Activated CD4-positive, alpha-beta memory T cell treated with anti-CD3 and anti-CD28 coated beads, Interleukin-2, amount 10 ng/mL, durations not matched to agents 7 days and 5 days (primary cell): ENCODE data around the gene SLC6A8. TPM values are rescaled to one million over a fixed set of nuclear protein-coding genes. Genes with fewer than 3 reads are reported as not detected.
"Not testable (repeated sequence)": the region's sequence is repeated elsewhere in the genome, so short reads cannot be mapped to it uniquely, and the experiment has no call there.

ENCODE experiments used
- CTCF ChIA-PET: fragments of 350-600 bp; sonication (Branson Sonifier 250); formaldehyde crosslinking; loops from one replicate; lab custom pipeline; 2021; ENCODE audit warnings: antibody characterized with exemption, inconsistent platforms; lab: Charles Lee
- POLR2A ChIA-PET: fragments of 350-600 bp; sonication (Branson Sonifier 250); formaldehyde crosslinking; loops from one replicate; lab custom pipeline; 2021; ENCODE audit warnings: antibody characterized with exemption; lab: Charles Lee
- DNase-seq: peaks from one replicate; pipeline ENCODE4 v3.0.0-alpha.2; 2020
- H3K27ac Mint-ChIP-seq: one replicate; pipeline ENCODE4 v1.8.0; 2021; ENCODE audit warnings: mild to moderate bottlenecking, mixed read lengths
- H3K27me3 Mint-ChIP-seq: one replicate; pipeline ENCODE4 v1.8.0; 2021; ENCODE audit warnings: mixed read lengths
- H3K36me3 Mint-ChIP-seq: one replicate; pipeline ENCODE4 v1.8.0; 2021; ENCODE audit warnings: low read depth, mixed read lengths
- H3K4me1 Mint-ChIP-seq: one replicate; pipeline ENCODE4 v1.8.0; 2021; ENCODE audit warnings: mixed read lengths
- H3K4me3 Mint-ChIP-seq: one replicate; pipeline ENCODE4 v1.8.0; 2021; ENCODE audit warnings: mild to moderate bottlenecking, mixed read lengths
- H3K9me3 Mint-ChIP-seq: one replicate; pipeline ENCODE4 v1.8.0; 2021; ENCODE audit warnings: mixed read lengths
- total RNA-seq, 2 experiments: library from RNA; stranded (reverse); gene quantifications; one replicate each; pipeline ENCODE4 v1.2.3, GENCODE V29; 2021

SLC6A8 gene
- total RNA-seq, 2 experiments from 2014 or later: 2.9 to 3.0 TPM

- H3K9me3 Mint-ChIP-seq: no peaks in the 10 kb centered on the region
- no peak overlapping the region for H3K27ac Mint-ChIP-seq
- DNase-seq: no peak
- H3K4me1 Mint-ChIP-seq: peaks cover 7% of the 10 kb centered on the region
- no peaks in the 10 kb centered on the region for H3K36me3 Mint-ChIP-seq
- POLR2A ChIA-PET: no interaction called here
- CTCF ChIA-PET: interaction anchor here (0.9 kb wide), 2 partner anchors 8 to 62 kb away, joined by 3 read pairs; no protein-coding TSS in a partner anchor
- H3K27me3 Mint-ChIP-seq: peaks cover 22% of the 10 kb centered on the region
- H3K4me3 Mint-ChIP-seq: no peak overlapping the region
Measured at GRCh38 chrX:153670748-153671588, 16.8 kb upstream of the SLC6A8 start.

DNA sequence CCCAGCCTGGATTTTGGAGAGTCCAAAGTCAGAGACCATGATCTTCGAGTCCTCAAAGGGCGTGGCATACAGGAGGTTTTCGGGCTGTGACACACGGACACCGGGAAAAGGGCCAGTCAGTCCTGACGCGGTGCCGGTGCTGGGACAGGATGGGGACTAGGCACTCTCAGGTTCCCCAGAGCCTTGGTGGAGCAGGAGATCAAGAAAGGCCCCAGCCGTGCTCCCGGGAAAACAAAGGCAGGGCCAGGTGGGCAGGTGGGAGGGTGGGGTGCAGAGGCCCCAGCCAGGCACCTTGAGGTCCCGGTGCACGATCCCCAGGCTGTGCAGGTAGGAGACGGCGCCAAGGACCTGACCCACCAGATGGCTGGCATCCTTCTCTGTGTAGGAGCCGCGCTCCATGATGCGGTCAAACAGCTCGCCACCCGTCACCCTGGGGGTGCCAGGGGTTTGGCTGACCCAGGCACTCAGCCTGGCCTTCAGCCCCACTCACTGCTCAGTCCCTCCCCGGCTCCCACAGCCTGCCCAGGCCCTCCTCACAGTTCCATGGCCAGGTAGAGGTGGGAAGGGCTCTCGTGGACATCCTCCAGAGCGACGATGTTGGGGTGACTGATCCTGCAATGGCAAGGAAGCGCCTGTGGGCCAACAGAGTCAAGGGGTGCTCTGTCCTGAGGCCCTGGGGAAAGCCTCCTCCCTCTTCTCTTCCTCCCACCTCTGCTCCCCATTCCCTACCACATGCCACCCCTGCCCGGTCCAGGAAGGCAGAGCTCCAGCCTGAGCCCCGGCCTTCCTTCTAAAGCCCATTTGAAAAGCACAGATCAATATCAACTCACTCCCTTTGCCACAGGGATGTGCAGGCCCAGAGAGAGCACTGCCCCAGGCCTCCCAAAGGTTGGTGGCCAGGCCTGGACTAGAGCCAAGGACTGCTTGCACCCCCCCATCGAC is 15.9 kb upstream of the SLC6A8 start:
- Mint-ChIP-seq H3K27me3 (peaks cover 22% of the 10 kb centered on the region), H3K27ac (no peak overlapping the region), H3K4me3 (no peak overlapping the region), H3K4me1 (peaks cover 7% of the 10 kb centered on the region), H3K9me3 (no peaks in the 10 kb centered on the region), H3K36me3 (no peaks in the 10 kb centered on the region)
- ChIA-PET CTCF (interaction anchor here (0.9 kb wide), 1 partner anchor 63 kb away, joined by 3 read pairs; no protein-coding TSS in a partner anchor), POLR2A (no interaction called here)
- DNase-seq: no peak

- H3K27ac Mint-ChIP-seq: no peak overlapping the region
Measured at GRCh38 chrX:153672531-153673427, 14.9 kb upstream of the SLC6A8 start.

GRCh38 chrX:153673428-153674218 is 14.1 kb upstream of the SLC6A8 start, which contains the start of gene PNCK:
Gene PNCK (minus strand): TSS chrX:153673813. CDS start chrX:153673076, 737 bp downstream.
- CTCF ChIA-PET: interaction anchor here (1.3 kb wide), 1 partner anchor 64 kb away, joined by 3 read pairs; no protein-coding TSS in a partner anchor
- H3K9me3 Mint-ChIP-seq: no peaks in the 10 kb centered on the region
- no peaks in the 10 kb centered on the region for H3K36me3 Mint-ChIP-seq
- no peak within 1 kb of the TSS for H3K27ac Mint-ChIP-seq
- DNase-seq: no peak
- peaks cover 24% of the 10 kb centered on the region for H3K27me3 Mint-ChIP-seq
- POLR2A ChIA-PET: no interaction called here
- H3K4me3 Mint-ChIP-seq: no peak within 1 kb of the TSS
- H3K4me1 Mint-ChIP-seq: no peaks in the 10 kb centered on the region

More at GRCh38 chrX:153672531-153673427, 14.9 kb upstream of the SLC6A8 start:
- Mint-ChIP-seq H3K9me3 (no peaks in the 10 kb centered on the region), H3K36me3 (no peaks in the 10 kb centered on the region), H3K4me1 (peaks cover 4% of the 10 kb centered on the region), H3K4me3 (no peak overlapping the region), H3K27me3 (peaks cover 24% of the 10 kb centered on the region)
- no peak for DNase-seq
- CTCF ChIA-PET: interaction anchor here (1.3 kb wide), 1 partner anchor 63 kb away, joined by 3 read pairs; no protein-coding TSS in a partner anchor
- POLR2A ChIA-PET: no interaction called here

DNA sequence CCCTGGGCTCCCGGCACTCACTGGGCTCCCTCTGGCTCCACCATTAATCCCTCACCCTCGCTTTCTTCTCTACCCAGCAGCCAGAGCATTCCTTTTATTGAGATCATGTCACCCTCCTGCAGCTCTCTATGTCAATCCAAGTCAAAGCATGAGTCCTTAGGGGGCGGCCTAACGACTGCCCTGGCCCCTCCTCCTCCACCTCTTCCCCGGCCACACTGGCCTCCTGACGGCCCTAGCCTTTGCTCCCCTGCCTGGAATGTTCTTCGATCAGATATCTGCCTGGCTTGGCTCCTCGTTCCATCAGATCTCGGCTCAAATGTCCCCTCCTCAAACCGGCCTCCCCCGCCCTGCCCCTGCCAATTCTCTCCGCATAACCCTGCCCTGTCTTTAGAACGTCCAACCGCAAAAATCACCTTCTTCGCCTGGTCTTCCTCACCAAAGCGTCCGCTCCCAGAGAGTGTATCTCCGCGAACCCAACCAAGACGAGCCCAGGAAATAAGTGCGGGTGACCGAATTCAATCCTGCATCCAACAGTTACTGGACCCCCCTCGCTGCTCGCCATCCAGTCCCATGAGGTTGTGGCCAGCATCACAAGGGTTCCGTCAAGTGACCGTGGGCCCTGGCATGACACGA is 13.4 kb upstream of the SLC6A8 start:
- ChIA-PET CTCF (interaction anchor here (1.3 kb wide), 1 partner anchor 65 kb away, joined by 3 read pairs; no protein-coding TSS in a partner anchor), POLR2A (no interaction called here)
- Mint-ChIP-seq H3K4me3 (no peak overlapping the region), H3K27ac (no peak overlapping the region), H3K4me1 (no peaks in the 10 kb centered on the region), H3K36me3 (no peaks in the 10 kb centered on the region), H3K27me3 (peaks cover 24% of the 10 kb centered on the region), H3K9me3 (no peaks in the 10 kb centered on the region)
- no peak for DNase-seq

DNA sequence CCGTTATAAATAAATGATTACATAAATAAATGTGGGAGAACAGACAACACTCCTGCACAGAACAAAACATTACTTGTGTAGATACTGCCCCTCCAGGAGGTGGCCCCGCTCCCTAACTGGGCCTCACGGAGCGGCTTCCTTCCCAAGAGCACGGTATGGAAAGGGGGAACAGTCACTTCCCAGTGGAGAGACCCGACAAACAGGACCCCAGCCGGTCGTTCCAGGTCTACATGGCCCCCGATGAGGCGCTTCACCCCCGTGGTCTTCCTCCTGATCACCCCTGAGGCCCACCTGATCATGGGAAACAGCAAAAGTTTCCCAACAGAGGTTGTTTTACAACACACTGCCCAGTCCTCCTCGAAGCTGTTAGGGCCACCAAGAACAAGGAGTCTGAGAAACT is 6.6 kb upstream of the SLC6A8 start:
- H3K4me3 Mint-ChIP-seq: no peak overlapping the region
- H3K36me3 Mint-ChIP-seq: no peaks in the 10 kb centered on the region
- ChIA-PET CTCF (no interaction called here), POLR2A (no interaction called here)
- no peaks in the 10 kb centered on the region for H3K4me1 Mint-ChIP-seq
- no peak for DNase-seq
- no peaks in the 10 kb centered on the region for H3K9me3 Mint-ChIP-seq
- H3K27ac Mint-ChIP-seq: no peak overlapping the region
- peaks cover 10% of the 10 kb centered on the region for H3K27me3 Mint-ChIP-seq

DNA sequence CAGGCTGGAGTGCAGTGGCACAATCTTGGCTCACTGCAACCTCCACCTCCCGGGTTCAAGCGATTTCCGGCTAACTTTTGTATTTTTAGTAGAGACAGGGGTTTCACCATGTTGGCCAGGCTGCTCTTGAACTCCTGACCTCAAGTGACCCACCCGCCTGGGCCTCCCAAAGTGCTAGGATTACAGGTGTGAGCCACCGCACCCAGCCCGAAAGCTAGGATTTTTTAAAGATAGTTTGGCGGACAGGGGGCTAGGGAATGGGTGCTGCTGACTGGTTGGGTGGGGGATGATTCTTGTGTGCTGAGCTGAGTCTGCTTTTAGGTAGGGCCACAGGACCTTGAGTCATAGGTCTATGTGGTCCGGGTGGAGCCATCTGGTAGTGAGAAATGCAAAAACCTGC is 4.2 kb upstream of the SLC6A8 start:
- H3K27ac Mint-ChIP-seq, POLR2A ChIA-PET, H3K4me1 Mint-ChIP-seq, H3K9me3 Mint-ChIP-seq, DNase-seq, H3K4me3 Mint-ChIP-seq, H3K36me3 Mint-ChIP-seq: not testable (repeated sequence)
- peaks cover 14% of the 10 kb centered on the region for H3K27me3 Mint-ChIP-seq
- CTCF ChIA-PET: interaction anchor here (1.1 kb wide), 1 partner anchor 25 kb away, joined by 4 read pairs; no protein-coding TSS in a partner anchor

DNA sequence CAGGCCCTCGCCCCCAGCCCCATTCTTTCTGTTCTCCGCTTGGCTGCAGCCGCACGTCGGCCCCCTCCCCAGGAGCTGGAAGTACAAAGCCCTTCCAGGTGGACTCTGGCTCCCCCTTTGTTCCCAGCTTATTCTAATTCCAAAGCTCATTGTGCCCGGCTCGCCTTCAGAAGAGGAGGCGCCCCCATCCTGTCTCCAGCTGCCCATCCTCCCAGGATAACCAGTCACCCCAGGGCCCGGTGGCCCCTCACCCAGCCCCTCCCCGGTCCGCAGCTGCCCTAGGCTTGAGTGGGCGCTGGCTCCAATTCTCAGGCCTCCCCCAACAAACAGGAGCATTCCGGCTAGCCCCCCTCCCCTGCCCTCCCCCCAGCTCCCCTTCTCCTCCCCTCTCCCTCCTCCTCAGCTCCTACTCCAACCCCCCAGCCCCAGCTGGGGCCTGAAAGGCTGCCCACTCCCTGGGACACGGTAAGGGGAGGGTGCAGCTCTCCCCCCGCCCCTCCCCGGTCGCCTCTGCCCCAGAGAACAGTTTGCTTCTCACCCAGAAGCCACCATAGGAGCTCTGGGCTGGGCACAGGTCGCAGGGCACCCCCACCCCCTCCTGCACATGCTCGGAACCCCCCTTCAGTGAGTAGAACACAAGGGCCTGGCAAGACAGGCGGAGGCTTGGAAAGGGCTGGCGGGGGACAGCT is 3.1 kb upstream of the SLC6A8 start:
- ChIA-PET POLR2A (no interaction called here), CTCF (interaction anchor here (0.9 to 1.1 kb wide), 2 partner anchors 18 to 24 kb away, joined by 4 to 5 read pairs; no protein-coding TSS in a partner anchor)
- peaks cover 14% of the 10 kb centered on the region for H3K27me3 Mint-ChIP-seq
- no peaks in the 10 kb centered on the region for H3K36me3 Mint-ChIP-seq
- no peaks in the 10 kb centered on the region for H3K9me3 Mint-ChIP-seq
- DNase-seq: no peak
- H3K4me3 Mint-ChIP-seq: no peak overlapping the region
- no peaks in the 10 kb centered on the region for H3K4me1 Mint-ChIP-seq
- no peak overlapping the region for H3K27ac Mint-ChIP-seq

DNA sequence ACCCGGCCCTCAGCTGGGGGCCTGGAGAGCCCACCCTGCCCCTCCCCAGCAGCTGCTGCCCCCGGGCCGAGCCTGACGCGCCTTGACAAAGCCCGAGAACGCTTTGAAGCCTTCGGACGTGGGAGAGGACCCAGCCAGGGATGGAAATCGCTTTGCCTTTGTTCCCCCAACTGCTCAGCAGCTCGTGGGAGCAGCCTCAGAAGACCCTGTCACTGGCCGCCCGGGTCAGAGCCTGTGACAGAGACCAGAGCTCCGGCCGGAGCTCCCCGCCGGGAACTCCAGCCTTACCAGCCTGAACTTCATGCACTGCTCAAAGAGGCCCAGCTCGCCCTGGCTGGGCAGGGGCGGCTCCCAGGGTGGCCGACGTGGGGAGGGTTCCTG is 2.6 kb upstream of the SLC6A8 start:
- ChIA-PET CTCF (interaction anchor here (0.6 to 0.9 kb wide), 2 partner anchors 18 to 32 kb away, joined by 3 to 5 read pairs; no protein-coding TSS in a partner anchor), POLR2A (no interaction called here)
- Mint-ChIP-seq H3K4me1 (no peaks in the 10 kb centered on the region), H3K27ac (no peak overlapping the region), H3K4me3 (no peak overlapping the region), H3K9me3 (no peaks in the 10 kb centered on the region), H3K36me3 (no peaks in the 10 kb centered on the region), H3K27me3 (peaks cover 11% of the 10 kb centered on the region)
- DNase-seq: no peak

GRCh38 chrX:153685751-153686696 is 1.7 kb upstream of the SLC6A8 start:
- no peak for DNase-seq
- ChIA-PET POLR2A (no interaction called here), CTCF (interaction anchor here (0.6 kb wide), 1 partner anchor 31 kb away, joined by 3 read pairs; no protein-coding TSS in a partner anchor)
- no peaks in the 10 kb centered on the region for H3K4me1 Mint-ChIP-seq
- H3K27ac Mint-ChIP-seq: no peak overlapping the region
- no peaks in the 10 kb centered on the region for H3K36me3 Mint-ChIP-seq
- H3K9me3 Mint-ChIP-seq: no peaks in the 10 kb centered on the region
- H3K27me3 Mint-ChIP-seq: peaks cover 9% of the 10 kb centered on the region
- no peak overlapping the region for H3K4me3 Mint-ChIP-seq
